CD14-positive monocyte (primary cell): ENCODE measurements around the gene SMARCAD1. TPM values are rescaled to one million over a fixed set of nuclear protein-coding genes. Genes with fewer than 3 reads are reported as not detected.

Experiments used
- DNase-seq, 3 donors: peaks; one replicate each; pipeline ENCODE4 v3.0.0-alpha.2; 2011 to 2022
- H2AFZ ChIP-seq: 2 replicates; pipeline ENCODE4 v1.6.0; 2012; ENCODE audit warnings: mild to moderate bottlenecking, low read depth, low read length, inconsistent platforms; ENCODE audit not compliant: insufficient read depth, poor library complexity, severe bottlenecking
- H3K27ac ChIP-seq, 2 donors: 1 replicate in 1 of 2; 2 replicates in 1 of 2; pipeline ENCODE4 v1.5.1; 2012 to 2013; ENCODE audit warnings: low read length in 2 of 2, control low read depth in 1 of 2, inconsistent platforms in 1 of 2, low read depth in 1 of 2, mild to moderate bottlenecking in 1 of 2
- H3K27me3 ChIP-seq, 2 donors: one replicate each; pipeline versions ENCODE4 v1.6.0 to v1.6.1; 2011 to 2013; ENCODE audit warnings: low read length in 2 of 2; ENCODE audit not compliant: control insufficient read depth in 2 of 2, insufficient read depth in 2 of 2
- H3K36me3 ChIP-seq, 2 donors: replicated peaks in 1 of 2; 1 replicate in 1 of 2; 2 replicates in 1 of 2; pipeline versions ENCODE4 v1.5.1 to v1.6.1; 2012 to 2013; ENCODE audit warnings: low read length in 2 of 2, control low read depth in 1 of 2, inconsistent platforms in 1 of 2, mild to moderate bottlenecking in 1 of 2; ENCODE audit not compliant: insufficient read depth in 2 of 2, control insufficient read depth in 1 of 2
- H3K4me1 ChIP-seq, 2 donors: 1 replicate in 1 of 2; 2 replicates in 1 of 2; pipeline versions ENCODE4 v1.5.1 to v1.6.1; 2012 to 2013; ENCODE audit warnings: low read length in 2 of 2, control low read depth in 1 of 2, inconsistent platforms in 1 of 2, mild to moderate bottlenecking in 1 of 2, moderate library complexity in 1 of 2; ENCODE audit not compliant: insufficient read depth in 2 of 2, control insufficient read depth in 1 of 2
- H3K4me2 ChIP-seq: replicated peaks from 2 replicates; pipeline ENCODE3; 2012; ENCODE audit warnings: low read length, moderate library complexity, mild to moderate bottlenecking; ENCODE audit not compliant: poor library complexity, severe bottlenecking; ENCODE audit errors: extremely low read depth
- H3K4me3 ChIP-seq, 3 experiments: fragments of 200-600 bp in 1 of 3; sonication (generic) in 1 of 3; replicated peaks in 1 of 3; 1 replicate in 2 of 3; 2 replicates in 1 of 3; pipeline ENCODE4 v1.5.1; 2011 to 2013; ENCODE audit warnings: low read length in 3 of 3, mild to moderate bottlenecking in 3 of 3, control low read depth in 2 of 3, low read depth in 2 of 3, inconsistent platforms in 1 of 3, moderate library complexity in 1 of 3
- H3K79me2 ChIP-seq: 2 replicates; pipeline ENCODE4 v1.6.0; 2012; ENCODE audit warnings: mild to moderate bottlenecking, control low read depth, inconsistent platforms, low read length, moderate library complexity; ENCODE audit not compliant: insufficient read depth
- H3K9ac ChIP-seq: 2 replicates; pipeline ENCODE4 v1.6.0; 2017; ENCODE audit warnings: low read length, mild to moderate bottlenecking; ENCODE audit not compliant: insufficient read depth, poor library complexity, severe bottlenecking
- H3K9me3 ChIP-seq, 2 donors: replicated peaks in 1 of 2; 1 replicate in 1 of 2; 2 replicates in 1 of 2; pipeline versions ENCODE4 v1.5.1 to v1.6.1; 2012 to 2013; ENCODE audit warnings: low read length in 2 of 2, control low read depth in 1 of 2; ENCODE audit not compliant: control insufficient read depth in 1 of 2, insufficient read depth in 1 of 2
- H4K20me1 ChIP-seq: 2 replicates; pipeline ENCODE4 v1.6.0; 2012; ENCODE audit warnings: mild to moderate bottlenecking, low read length, control low read depth, moderate library complexity; ENCODE audit not compliant: insufficient read depth
- H3K27ac Mint-ChIP-seq, 7 donors: one replicate each; pipeline ENCODE4 v1.8.0; 2020; ENCODE audit warnings: mild to moderate bottlenecking in 7 of 7, mixed read lengths in 7 of 7, moderate library complexity in 6 of 7, inconsistent platforms in 2 of 7
- H3K27me3 Mint-ChIP-seq, 3 donors: one replicate each; pipeline ENCODE4 v1.8.0; 2021 to 2022; ENCODE audit warnings: low read depth in 3 of 3, mild to moderate bottlenecking in 3 of 3, mixed read lengths in 3 of 3, moderate library complexity in 3 of 3, inconsistent platforms in 1 of 3
- H3K36me3 Mint-ChIP-seq, 2 donors: one replicate each; pipeline ENCODE4 v1.8.0; 2020; ENCODE audit warnings: mixed read lengths in 2 of 2, inconsistent platforms in 1 of 2, mild to moderate bottlenecking in 1 of 2
- H3K4me1 Mint-ChIP-seq: one replicate; pipeline ENCODE4 v1.8.0; 2020; ENCODE audit warnings: mild to moderate bottlenecking, mixed read lengths
- H3K4me3 Mint-ChIP-seq, 2 donors: one replicate each; pipeline ENCODE4 v1.8.0; 2020; ENCODE audit warnings: mild to moderate bottlenecking in 2 of 2, mixed read lengths in 2 of 2, moderate library complexity in 1 of 2
- H3K9me3 Mint-ChIP-seq, 7 donors: one replicate each; pipeline ENCODE4 v1.8.0; 2020 to 2022; ENCODE audit warnings: mixed read lengths in 7 of 7, mild to moderate bottlenecking in 6 of 7, moderate library complexity in 6 of 7, inconsistent platforms in 2 of 7
- CTCF ChIP-seq: fragments of 200-600 bp; IDR thresholded peaks from one replicate; pipeline ENCODE4 v1.8.0; 2022; ENCODE audit warnings: antibody characterized with exemption, mild to moderate bottlenecking
- WGBS: methylation state at CpG from one replicate; pipeline ENCODE4 v1.1.5; 2013; ENCODE audit warnings: missing lambda C conversion rate; ENCODE audit not compliant: insufficient coverage; 5-methylcytosine and 5-hydroxymethylcytosine counted together
- intact Hi-C, 2 donors: fragments of 100-400 bp; cut with micrococcal nuclease; formaldehyde crosslinking; loops; one replicate each; pipeline versions ENCODE4 v1.15.0 to v1.15.1; 2023
- polyA plus RNA-seq, 3 donors: library from polyadenylated mRNA; depleted of rRNA in 1 of 3; unstranded in 2 of 3; stranded (reverse) in 1 of 3; fragments of 300-500 nt in 2 of 3; fragments of >200 nt in 1 of 3; fragmentation: Illumina TruSeq in 2 of 3; gene quantifications; 1 replicate in 2 of 3; 2 replicates in 1 of 3; pipeline ENCODE4 v1.2.3, GENCODE V29; 2012 to 2021

SMARCAD1 gene
- polyA plus RNA-seq, 3 donors: 4.9 to 7.0 (median 6.6) TPM

GRCh38 chr4:94226763-94227162, 19.1 kb downstream of the SMARCAD1 start:
- no peak overlapping the region for H3K9ac ChIP-seq
- 100% methylated on average over 3 of the region's 4 CpGs for WGBS
- no peaks in the 10 kb centered on the region for H3K4me1 Mint-ChIP-seq
- no peak overlapping the region for H3K4me3 Mint-ChIP-seq
- H2AFZ ChIP-seq: no peak overlapping the region
- peak overlapping the region in 2 of 7 donors; percentile 8 to 26 for H3K27ac Mint-ChIP-seq
- H3K4me2 ChIP-seq: no peak overlapping the region
- peaks cover 9% of the 10 kb centered on the region for H3K79me2 ChIP-seq
- H3K27ac ChIP-seq: no peak overlapping the region
- peaks cover 25 to 40% of the 10 kb centered on the region in 2 donors for H3K36me3 Mint-ChIP-seq
- H3K9me3 Mint-ChIP-seq: no peaks in the 10 kb centered on the region
- DNase-seq: no peak
- H3K27me3 ChIP-seq: no peaks in the 10 kb centered on the region
- H3K4me1 ChIP-seq: no peaks in the 10 kb centered on the region
- no peaks in the 10 kb centered on the region for H4K20me1 ChIP-seq
- peaks cover 26 to 58% of the 10 kb centered on the region in 2 donors for H3K36me3 ChIP-seq
- H3K9me3 ChIP-seq: no peaks in the 10 kb centered on the region
- no peak for TF ChIP-seq CTCF
- H3K4me3 ChIP-seq: no peak overlapping the region
- H3K27me3 Mint-ChIP-seq: peaks cover 0 to 1% (median 0%) of the 10 kb centered on the region in 3 donors
- intact Hi-C loops: no loop called here

- no peak overlapping the region for H3K27ac Mint-ChIP-seq
Measured at GRCh38 chr4:94228493-94229216, 21.0 kb downstream of the SMARCAD1 start.

More at GRCh38 chr4:94228493-94229216, 21.0 kb downstream of the SMARCAD1 start:
- Mint-ChIP-seq H3K4me3 (no peak overlapping the region), H3K27me3 (peaks cover 0 to 1% (median 0%) of the 10 kb centered on the region in 3 donors), H3K36me3 (peaks cover 23 to 49% of the 10 kb centered on the region in 2 donors), H3K9me3 (no peaks in the 10 kb centered on the region), H3K4me1 (peaks cover 5% of the 10 kb centered on the region)
- TF ChIP-seq CTCF: no peak
- no peaks in the 10 kb centered on the region for H4K20me1 ChIP-seq
- H3K4me2 ChIP-seq: no peak overlapping the region
- H3K79me2 ChIP-seq: peaks cover 9% of the 10 kb centered on the region
- H3K36me3 ChIP-seq: peaks cover 30 to 65% of the 10 kb centered on the region in 2 donors
- WGBS: no CpG with 5 or more reads among the region's 5 CpGs
- intact Hi-C loops: no loop called here
- H3K27ac ChIP-seq: no peak overlapping the region
- no peak overlapping the region for H3K9ac ChIP-seq
- H3K4me3 ChIP-seq: no peak overlapping the region
- H2AFZ ChIP-seq: no peak overlapping the region
- H3K27me3 ChIP-seq: no peaks in the 10 kb centered on the region
- no peaks in the 10 kb centered on the region for H3K9me3 ChIP-seq
- DNase-seq: no peak
- no peaks in the 10 kb centered on the region for H3K4me1 ChIP-seq
